ENCODE results near the gene RERG.

RERG gene

GRCh38 chr12:15218794-15219193, 2.4 kb downstream of the RERG start:
- DNase-seq (ENCODE audit: low spot score), result no peak

GRCh38 chr12:15216036-15216889, 5.0 kb downstream of the RERG start:
- no peak for DNase-seq (ENCODE audit: low spot score)

GRCh38 chr12:15214851-15215601, 6.2 kb downstream of the RERG start:
- no peak for DNase-seq (ENCODE audit: low spot score)

- DNase-seq (ENCODE audit: low spot score), result no peak
Measured at GRCh38 chr12:15212930-15213329, 8.3 kb downstream of the RERG start.

GRCh38 chr12:15209782-15210181, 11.4 kb downstream of the RERG start:
- no peak for DNase-seq (ENCODE audit: low spot score)

- DNase-seq (ENCODE audit: low spot score), result no peak
Measured at GRCh38 chr12:15208871-15209656, 12.2 kb downstream of the RERG start.

GRCh38 chr12:15208140-15208539, 13.1 kb downstream of the RERG start:
- no peak for DNase-seq (ENCODE audit: low spot score)

- no peak for DNase-seq (ENCODE audit: low spot score)
Measured at GRCh38 chr12:15206831-15207389, 14.3 kb downstream of the RERG start.

GRCh38 chr12:15206338-15206737, 14.9 kb downstream of the RERG start:
- DNase-seq (ENCODE audit: low spot score), result no peak

GRCh38 chr12:15205341-15206010, 15.7 kb downstream of the RERG start:
- DNase-seq (ENCODE audit: low spot score), result no peak

- DNase-seq (ENCODE audit: low spot score), result no peak
Measured at GRCh38 chr12:15201456-15201855, 19.8 kb downstream of the RERG start.

- no peak for DNase-seq (ENCODE audit: low spot score)
Measured at GRCh38 chr12:15201056-15201455, 20.2 kb downstream of the RERG start.

- DNase-seq (ENCODE audit: low spot score), result no peak
Measured at GRCh38 chr12:15200641-15201040, 20.6 kb downstream of the RERG start.

GRCh38 chr12:15199930-15200329, 21.3 kb downstream of the RERG start:
- no peak for DNase-seq (ENCODE audit: low spot score)

- DNase-seq (ENCODE audit: low spot score), result no peak
Measured at GRCh38 chr12:15196678-15197505, 24.3 kb downstream of the RERG start.

GRCh38 chr12:15196221-15196620, 25.0 kb downstream of the RERG start:
- DNase-seq (ENCODE audit: low spot score), result no peak

GRCh38 chr12:15194456-15195368, 26.5 kb downstream of the RERG start:
- no peak for DNase-seq (ENCODE audit: low spot score)

- no peak for DNase-seq (ENCODE audit: low spot score)
Measured at GRCh38 chr12:15193946-15194345, 27.3 kb downstream of the RERG start.

GRCh38 chr12:15192720-15193119, 28.5 kb downstream of the RERG start:
- DNase-seq (ENCODE audit: low spot score), result no peak

GRCh38 chr12:15188127-15188526, 33.1 kb downstream of the RERG start:
- DNase-seq (ENCODE audit: low spot score), result no peak

Measured in left forelimb (tissue), 1 donor.